NCI-H187 treated with DMSO at 0.1 percent for 48 hours (cell line): ENCODE measurements around the gene ZFP57.

ENCODE experiments used
- DNase-seq: peaks from one replicate; lab custom pipeline; 2025; lab: John Stamatoyannopoulos, UW

ZFP57 gene

DNA sequence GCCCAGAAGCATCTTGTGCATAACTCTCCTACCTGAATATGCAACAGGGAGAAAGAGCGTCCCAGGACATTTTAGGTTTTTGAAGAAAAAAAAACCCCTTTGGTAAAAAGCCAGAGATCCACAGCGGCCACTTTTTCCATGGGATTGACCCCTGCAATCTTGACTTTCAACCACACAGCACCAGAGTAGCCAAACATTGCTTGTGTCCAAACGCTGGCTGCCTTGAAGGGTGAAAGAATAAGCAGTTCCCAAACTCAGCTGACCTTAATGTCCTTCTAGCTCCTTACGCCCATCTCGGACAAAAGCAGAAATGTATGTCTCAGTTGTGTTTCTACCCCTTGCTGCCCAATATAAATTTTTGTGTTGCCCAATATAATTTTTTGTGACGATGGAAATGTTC, 25.3 kb downstream of the ZFP57 start:
- DNase-seq = no peak

DNA sequence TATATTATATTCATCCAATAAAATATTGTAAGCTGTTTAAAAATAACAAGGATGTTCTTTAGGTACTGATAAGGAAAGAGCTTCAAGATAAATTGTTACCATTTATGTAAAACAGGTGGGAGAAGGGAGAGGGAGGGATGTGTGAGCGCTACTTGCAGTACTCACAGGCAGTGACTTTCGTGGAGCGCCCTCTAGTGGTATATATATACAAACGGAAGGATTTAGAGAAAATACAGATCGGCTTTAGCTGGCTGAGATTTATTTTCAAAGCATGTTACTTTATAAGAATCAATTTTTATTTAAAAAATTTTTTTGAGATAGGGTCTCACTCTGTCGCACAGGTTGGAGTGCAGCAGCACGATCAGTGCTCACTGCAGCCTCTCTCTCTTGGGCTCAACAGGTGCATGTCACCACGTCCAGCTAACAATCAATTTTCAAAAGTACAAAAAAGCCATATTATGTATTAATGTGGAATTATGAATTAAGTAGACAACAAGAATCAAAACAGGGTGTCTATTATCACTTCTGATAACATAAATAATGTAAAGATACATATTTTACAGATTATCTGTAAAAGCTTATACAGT, 27.4 kb downstream of the ZFP57 start:
- peak; percentile 65 for DNase-seq

DNA sequence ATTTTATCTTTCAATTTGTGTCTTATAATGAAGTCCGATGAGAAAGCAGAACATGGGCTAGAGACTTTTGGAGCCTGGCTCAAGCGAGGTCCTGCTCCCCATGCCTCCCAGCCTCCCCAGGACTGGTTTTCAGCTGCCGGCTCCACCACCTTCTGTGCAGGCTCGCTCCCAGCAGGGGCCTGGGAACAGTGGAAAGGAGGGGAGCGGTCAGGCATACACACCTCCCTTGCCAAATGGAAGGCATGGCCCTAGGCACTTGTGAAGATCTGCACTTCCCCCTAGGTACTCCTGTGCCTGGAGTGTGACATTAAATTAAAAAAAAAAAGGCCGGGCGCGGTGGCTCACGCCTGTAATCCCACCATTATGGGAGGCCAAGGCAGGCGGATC, 28.8 kb downstream of the ZFP57 start:
- no peak for DNase-seq

DNA sequence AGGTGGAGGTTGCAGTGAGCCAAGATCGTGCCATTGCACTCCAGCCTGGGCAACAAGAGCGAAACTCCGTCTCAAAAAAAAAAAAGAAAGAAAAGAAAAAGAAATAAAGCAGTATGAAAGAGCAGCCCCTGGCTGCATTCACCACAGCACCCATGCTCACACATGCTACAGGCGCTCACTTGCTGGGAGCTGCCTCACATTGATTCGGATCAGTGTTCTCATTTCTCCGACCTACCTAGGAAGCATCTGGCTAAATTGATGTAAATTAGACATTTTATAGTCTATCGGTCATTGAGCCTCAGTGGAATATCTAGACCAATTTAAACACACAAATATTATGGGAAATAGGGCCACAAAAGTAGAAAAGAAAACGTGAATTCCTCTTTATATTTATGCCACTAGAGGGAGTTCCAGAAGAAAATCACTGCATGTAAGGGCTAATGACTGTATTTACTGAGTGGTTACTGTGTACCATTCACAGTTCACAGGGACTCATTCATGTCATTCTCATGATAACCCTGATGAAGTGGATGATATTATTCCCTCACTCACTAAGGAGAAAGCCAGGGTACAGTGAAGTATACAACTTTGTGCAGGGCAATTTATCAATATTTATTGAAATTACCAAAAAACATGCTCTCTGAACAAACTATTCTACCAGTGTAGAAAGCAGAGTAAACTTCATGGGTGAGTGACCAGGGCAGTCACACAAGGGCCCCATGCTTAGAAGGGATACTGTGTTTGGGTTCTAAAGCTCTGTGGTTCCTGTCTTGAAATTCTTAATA, 29.3 kb downstream of the ZFP57 start:
- DNase-seq = no peak

DNA sequence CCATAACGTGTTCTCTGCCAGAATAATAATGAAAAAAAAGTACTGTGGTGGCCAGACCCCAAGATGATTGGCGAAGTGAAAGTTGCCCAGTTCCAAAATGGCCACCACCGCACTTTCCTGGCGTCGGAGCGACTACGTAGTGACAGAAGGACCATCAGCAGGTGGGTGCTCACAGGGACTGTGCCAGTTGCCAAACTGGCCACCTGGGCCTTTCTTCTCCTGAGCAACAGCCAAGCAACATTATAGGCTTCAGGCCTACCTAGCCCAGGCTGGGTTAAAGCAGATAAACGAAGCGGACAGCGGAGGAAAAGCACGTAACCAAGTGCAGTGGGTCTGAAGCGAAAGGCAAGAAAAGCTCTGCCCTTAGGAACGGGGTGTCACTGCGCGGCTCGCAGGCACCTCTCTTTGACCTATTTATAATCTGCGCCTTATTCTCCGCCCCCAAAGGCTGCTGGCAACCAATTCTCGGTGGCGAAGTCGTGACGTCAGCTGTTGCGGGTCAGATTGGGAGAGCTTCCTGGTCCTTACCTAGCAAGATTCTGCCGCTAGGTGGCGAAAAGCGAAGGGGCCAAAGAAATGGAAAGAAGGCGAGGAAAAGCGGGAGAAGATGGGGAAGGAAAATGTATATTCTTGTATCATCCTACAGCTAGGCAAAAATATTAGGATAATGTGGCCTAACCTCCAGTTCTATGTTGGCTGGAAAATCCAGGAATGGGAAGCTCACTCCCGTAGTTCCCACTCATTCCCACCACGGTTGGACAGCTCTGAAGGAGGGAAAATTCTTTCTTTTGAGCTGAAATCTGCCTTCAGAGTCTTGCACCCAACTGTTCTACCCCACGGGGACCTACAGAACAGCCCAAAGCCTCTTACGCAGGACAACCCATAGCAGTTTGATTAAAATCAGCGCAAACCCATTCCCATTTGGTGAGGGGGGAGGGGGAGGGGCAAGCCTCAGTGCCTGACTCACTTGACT, 31.0 kb downstream of the ZFP57 start:
- DNase-seq = peak; percentile 93

DNA sequence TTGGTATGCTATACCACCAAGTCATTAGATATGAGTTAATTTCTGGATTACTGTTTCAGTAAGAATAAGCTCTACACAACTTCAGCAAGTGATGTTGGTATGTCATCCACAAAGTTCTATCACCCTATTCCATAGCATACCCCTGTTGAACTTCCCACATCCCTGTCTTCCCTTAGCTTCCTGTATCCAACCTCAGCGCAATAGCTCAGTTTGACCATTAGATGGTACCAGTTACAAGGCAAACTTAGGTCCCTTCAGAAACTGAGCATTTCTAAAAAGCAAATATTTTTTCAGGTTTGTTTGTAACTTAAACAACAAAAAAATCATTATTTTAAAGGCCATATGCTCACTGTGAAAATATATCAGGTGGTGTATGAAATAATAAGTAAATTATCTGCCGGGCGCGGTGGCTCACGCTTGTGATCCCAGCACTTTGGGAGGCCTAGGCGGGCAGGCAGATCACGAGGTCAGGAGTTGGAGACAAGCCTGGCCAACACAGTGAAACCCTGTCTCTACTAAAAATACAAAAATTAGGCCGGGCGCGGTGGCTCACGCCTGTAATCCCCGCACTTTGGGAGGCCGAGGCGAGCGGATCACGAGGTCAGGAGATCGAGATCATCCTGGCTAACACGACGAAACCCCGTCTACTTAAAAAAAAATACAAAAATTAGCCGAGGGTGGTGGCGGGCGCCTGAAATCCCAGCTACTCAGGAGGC, 32.9 kb downstream of the ZFP57 start:
- no peak for DNase-seq

DNA sequence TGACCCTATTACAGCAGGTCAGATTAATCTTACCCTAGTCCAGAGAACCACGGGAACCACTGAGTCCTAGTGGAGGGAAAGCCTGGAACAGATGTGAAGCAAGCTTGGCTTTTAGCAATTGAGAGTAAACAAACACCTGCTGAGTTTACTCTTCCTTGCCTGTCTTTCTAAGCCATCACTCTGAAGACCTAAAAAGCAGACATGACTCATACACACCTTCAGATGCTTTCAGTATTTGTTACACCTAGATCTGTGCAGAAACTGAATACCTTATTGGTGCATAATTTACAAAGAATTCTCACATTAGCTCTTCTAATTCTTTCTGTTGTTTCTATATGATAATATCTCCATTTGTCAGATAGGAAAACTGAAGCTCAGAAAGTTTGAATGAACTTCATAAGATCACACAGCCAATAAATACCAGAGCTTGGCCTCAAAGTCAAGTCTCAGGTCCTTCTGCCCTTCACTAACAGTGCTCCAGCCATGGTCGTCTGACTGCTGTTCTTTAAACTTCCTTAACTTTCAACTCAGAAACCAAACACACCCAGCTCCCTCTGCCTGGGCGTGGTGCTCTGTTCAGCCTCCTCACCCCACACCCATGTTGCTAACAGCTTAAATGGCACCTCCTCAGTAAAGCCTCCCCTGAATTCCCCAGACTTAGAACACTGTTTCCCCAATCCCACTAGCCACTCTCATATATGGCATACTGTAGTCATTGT, 39.4 kb downstream of the ZFP57 start:
- DNase-seq = no peak

DNA sequence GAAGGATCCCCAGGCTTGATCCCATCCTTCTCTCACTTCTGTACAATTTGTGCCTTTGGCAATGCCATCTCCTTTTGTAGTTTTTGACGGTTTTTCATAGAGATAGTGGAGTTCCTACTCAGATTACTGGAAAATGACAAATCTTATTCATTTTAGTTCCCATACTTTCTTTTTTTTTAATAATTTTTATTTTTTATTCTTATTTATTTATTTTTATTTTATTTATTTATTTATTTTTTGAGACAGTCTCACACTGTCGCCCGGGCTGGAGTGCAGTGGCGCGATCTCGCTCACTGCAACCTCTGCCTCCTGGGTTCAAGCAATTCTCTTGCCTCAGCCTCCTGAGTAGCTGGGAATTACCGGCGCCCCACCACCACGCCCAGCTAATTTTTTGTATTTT, 43.7 kb downstream of the ZFP57 start:
- DNase-seq = no peak

DNA sequence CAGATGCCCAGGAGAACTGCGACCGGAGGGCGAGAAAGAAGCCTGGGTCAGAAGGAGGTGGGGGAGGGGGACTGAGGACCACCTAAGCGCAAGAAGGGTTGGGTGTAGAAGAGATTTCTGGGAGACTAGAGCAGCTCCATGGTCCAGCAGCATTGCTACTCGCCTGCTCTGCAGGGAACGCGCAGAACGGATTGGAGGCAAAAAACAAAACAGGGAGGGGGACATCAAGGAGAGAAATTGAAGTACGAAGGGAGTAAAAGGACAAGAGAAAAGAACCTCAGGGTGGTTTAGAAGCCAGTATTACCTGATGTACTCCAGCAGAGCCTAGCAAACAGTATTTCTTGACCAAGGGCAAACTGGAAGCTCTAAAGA, 47.4 kb downstream of the ZFP57 start:
- no peak for DNase-seq

DNA sequence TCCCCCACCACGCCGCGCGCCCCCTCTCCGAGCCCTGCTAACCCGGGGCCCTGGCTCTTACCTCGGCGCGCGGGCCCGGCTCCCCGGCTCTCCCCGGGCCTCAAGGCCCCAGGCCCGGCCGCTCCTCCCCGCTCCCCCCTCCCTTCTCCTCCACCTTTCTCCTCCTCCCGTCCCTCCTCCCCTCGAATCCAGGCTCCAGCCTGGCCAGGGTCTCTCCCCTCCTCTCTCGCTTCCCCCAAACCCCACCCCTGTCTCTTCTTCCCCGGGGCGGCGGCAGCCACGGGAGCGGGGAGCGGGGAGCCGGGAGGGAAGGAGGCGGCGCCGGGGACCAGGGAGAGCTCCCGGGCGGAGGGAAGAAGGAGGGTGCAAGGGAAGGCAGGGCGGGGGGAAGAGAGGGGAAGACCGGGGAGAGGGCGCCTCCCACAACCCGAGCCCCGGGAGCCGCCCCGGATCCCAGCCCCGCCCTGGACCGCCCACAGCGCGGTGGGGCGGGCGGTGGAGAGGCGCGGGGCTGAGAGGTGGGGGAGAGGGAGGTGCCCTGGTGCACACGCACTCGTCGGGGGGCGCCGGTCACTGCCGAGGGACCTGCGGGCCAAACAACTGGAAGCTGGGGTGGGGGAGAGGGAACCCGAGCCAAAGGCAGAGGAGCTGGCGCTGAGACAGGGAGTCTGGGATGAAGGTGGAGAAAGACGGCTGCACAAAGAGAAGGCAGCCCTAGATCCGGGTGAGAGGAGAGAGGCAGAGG, 48.0 kb downstream of the ZFP57 start, which contains the start of gene GABBR1:
TSS of gene GABBR1 (minus strand) at position 395 of the 745 bp plus-strand sequence. CDS start 798 bp downstream, outside the sequence.
- DNase-seq = peak; percentile 53

DNA sequence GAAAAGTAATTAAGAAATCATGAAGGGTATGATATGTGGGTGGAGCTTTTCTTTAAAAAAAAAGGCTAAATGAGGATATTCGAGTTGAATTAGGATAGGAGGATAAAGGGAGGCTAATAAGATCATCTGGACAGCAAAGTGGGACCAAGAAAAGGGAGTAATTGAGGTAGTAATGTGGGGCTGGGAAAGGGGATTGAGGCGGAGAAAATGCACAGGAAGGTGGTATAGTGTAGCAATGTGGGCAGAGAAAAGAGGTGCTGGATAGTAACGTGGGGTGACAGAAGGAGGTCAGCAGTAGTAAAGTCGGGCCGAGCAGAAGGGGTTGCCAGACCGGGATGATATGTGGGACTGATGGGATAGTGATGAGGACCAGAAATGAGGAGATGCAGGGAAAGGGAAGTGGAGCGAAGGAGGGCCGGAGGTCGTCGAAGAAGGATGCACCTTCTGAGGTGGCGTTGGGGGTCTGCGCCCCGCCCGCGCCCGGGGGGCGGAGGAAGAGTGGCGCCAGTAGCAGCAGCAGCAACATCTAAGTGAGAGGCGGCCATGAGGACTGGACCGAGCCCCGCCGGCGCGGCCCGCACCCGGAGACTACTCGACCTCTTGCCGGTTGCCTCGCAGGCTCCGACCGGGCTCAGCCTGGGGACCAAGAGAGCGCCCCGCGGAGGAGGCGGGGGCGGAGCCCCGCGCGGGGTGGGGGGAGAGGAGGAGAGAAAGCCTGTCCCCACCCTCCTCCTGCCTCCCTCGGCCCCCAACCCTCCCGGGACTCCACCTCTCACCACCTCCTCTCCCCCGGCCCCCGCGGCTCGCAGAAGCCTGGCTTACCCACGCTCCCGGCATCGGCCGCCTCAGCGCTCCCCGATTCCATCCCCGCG, 48.9 kb downstream of the ZFP57 start:
- DNase-seq = no peak

DNA sequence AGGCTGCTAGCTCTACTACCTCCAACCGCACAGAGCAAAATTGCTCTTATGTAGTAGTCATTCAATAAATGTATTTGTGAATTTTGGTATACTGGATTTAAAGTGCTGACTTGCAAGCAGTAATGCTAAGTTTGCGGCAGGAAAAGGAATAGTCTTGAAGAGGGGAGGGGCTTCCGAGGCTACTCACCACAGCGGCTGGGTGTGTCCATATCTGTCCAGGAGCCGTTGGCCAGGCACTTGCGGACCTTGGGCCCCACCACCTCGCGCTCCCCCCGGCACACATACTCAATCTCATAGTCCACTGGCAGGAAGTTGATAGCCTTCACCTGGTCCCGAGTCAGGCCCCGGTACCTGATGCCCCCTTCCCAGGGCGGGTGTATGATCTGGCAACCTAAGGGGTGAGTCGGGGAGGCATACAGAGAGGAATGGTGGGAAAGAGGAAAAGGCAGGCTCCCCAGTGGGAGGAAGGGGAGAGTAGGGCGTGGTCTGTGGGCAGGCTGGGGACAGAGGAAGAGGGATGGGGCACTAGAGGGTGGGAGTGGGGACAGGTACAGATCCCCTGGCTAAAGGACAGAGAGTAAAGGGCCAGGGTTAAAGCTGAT, 49.6 kb downstream of the ZFP57 start:
- DNase-seq = no peak

DNA sequence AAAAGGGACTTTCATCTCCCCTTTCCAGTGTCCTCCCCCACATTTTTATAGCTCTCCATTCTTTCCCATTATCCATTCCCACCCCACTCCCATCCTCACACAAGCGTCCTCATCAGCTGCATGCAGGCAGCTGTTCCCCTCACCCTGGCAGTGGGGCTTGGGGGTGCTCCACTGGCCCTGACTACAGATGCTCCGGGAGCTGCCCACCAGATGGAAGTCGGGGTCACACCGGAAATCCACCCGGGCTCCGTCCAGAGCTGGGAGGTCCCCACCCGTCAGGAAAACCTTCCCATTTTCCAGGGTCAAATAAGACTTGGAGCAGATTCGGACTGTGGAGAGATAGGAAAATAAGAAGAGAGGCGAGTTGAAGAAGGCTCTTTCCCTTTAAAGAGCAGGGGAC, 50.6 kb downstream of the ZFP57 start:
- DNase-seq = no peak

DNA sequence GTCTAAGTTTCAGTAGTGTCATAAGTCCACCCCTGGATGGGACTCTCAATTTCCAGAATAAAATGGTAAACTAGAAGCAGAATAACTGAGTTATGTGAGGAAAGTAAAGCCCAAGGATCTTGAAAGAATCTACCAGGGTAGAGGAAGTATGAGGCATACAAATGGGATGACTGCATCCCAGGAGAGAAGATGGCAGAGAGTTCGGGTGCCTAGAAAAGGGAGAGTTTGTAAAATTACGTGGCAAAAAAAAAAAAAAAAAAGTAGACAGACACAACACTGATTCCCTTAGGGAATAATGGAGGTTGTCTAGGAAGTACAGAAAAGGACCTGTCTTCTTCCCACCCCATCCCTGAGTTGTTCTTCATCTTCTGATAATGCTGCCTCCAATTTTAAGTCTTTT, 51.4 kb downstream of the ZFP57 start:
- no peak for DNase-seq

DNA sequence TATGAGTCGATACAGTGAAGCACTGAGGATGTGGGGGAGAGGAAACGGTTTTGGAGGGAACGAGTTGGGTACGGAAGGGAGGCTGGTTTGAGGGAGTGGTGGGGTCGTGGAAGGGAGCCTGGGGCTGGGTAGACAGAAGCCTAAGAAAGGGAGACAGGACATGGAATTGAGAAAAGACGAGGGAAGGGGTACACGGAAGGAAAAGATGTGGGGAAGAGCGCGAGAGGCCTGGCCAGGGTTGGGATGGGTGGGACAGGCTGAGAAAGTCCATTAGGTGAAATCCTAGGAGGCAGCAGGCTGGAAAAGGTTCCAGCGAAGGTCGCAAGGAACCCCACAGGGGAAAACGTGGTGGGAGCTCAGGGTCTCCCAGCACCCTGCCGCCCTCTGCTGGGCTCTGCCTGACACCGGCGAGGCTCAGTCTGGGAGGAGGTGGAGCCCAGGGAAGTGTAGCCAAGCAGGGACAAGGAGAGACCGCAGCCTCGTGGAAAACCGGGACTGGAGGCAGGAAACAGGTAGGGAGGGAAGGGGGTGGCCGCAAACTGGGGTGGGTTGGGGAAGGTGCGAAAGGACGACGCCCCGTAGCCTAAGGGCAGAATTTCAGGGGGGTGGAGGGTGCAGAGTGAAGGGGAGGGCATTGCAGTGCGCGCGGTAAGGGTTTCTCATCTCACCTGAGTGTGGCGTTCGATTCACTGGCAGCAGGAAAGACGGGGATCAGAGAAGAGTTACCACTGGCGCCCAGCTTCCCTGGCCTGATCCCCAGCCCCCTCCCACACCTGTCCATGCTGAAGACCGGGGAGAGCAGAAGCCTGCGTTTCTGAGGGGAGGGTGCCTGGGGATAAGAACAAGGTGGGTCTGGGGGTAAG, 52.3 kb downstream of the ZFP57 start:
- DNase-seq = peak; percentile 8

DNA sequence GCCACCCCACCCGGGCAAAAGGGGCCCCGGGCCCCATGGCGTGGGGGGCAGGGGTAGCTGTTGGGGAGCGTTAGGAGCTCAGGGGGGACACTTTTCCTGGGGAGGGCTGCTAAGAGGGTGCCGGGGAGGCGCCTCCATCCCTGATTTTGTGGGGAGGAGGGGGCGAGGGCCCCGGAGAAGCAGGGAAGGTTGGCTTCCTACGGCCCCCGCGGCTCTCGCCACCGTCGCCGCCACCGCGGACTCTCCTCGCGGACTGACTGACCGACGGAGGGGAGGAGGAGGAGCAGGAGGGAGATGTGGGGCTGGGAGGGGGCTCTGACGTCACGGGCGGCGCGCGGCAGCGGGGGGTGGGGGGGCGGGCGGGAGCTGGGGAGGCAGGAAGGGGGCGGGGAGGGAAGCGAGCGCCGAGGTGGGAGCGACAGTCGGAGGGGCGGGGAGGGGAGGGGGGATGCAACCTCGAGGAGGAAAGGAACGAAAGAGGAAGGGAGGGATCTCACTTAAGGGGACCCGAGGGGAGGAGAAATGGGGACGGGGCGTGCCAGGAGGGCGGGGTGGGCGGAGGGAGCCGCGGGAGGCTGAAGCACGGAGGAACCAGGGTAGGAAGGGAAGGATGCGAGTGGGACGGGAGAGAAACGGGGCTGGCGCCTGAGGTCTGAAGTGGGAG, 53.1 kb downstream of the ZFP57 start:
- DNase-seq = no peak

DNA sequence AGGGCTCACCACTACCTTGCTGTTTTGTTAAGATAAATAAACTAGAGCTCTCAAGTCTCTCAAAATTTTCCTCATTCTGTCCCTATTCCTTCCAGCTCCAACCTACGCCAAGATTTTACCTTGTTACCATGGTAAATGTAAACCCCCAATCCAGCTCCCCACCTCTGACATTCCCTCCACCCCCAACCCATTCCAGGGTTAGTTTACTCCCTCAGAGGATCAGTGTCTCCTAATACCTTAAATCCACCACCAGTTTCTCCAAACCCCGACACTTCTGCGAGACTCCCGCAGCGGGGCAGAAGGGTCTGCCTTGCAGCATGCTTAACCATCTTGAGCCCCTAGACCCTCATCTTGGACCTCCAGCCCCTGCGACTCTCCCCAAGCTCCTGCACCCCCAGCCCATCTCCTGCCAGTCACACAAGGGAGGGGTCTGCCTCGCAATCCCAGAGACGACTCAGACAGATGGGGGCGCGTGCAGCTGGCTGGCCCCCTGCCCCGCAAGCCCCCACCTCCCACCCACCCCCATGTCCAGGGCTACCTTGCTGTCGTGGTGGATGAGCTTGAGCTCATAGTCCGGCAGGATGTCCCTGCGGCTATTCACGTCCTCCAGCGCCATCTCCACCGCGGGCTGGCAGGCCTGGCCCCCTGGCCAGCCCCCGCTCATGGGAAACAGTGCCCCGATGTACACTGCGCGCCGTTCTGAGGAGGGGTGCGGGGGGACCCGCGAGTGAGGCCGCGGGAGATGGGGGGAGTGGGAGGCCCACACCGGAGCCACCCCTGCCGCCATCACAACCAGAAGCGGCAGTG, 53.8 kb downstream of the ZFP57 start:
- DNase-seq = no peak
